Activated T-cell treated with anti-CD3 and anti-CD28 coated beads for 1 hour (primary cell): Measurements from ENCODE around the gene AGBL1.

Source experiments
- DNase-seq: peaks from one replicate; pipeline ENCODE4 v3.0.0-alpha.2; 2020; ENCODE audit warnings: low read depth

AGBL1 gene

GRCh38 chr15:86079508-86080266 is at the start of gene AGBL1:
Gene AGBL1 (plus strand): TSS chr15:86079871.
- no peak for DNase-seq

DNA sequence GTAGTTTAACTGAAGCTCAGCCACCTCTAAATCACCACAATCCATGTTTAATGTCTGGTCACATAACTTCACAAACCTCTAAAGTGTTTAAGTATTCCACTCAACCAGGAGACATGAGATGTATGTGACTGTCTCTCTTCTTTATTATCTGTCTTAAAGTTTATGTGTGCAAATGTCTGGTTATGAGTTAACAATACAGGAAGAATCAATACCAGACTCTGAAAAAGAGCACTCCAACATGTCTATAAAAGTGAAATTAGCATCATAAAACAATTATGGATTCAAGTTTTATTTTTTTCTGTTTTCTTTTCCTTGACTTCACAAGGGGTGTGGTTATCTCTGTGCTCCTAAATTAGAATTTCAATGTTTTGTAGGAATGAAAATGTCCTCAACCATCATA is 44.8 kb upstream of the AGBL1 start:
- DNase-seq, result no peak

DNA sequence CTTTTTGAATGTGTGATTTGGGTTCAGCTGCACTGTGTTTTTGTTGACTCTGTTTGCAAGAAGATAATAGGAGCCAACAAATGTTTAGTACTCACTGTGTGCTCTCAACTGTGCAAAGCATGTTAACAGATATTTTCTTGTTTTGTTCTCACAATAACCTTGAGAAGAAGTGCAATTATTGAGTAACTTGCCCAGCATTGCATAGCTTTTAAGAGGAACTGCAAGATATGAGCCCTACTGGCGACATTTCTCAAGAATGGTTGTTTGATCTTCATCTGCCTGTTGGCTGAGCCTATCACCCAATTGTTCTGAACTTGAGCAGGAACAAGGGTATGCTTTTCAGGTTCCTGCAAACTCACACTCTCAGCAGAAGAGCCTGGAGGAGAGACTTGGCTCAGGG is 43.4 kb upstream of the AGBL1 start:
- DNase-seq, result no peak

GRCh38 chr15:86038491-86038890 is 41.2 kb upstream of the AGBL1 start:
- no peak for DNase-seq

DNA sequence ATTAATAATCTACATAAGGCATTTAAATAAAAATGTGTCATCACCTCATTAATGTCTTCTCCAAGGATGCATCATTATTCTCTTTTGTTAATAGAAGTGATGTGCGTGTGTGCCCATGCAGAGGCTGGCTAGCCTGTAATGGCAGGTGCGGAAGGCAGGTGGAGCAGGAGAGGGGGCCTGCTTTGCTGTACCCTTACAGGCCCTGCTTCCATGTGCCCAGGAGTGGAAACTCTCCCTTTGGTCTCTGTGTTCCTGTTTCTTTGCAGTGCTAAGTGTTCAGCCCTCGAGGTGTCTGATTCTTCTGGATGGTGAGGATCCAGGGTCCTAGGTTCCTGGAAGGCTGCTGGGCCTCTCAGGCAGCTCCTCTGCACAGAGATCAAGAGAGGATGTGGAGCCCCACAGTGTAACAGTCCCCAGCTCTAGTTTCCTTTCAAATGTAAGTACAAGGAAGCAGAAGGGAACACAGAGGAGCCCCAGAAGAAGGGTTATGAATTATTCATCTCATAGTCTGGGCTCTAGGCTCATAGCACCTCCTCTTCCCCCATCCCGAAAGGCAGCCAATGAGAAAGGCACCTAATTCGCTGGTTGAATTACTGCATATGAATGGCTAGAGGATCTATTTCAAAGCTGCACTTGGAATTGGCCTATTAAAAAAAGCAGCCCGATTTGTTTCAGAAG is 39.2 kb upstream of the AGBL1 start:
- DNase-seq, result no peak

- DNase-seq, result no peak
These were observed 38.3 kb upstream of the AGBL1 start for GRCh38 chr15:86041399-86041798.

DNA sequence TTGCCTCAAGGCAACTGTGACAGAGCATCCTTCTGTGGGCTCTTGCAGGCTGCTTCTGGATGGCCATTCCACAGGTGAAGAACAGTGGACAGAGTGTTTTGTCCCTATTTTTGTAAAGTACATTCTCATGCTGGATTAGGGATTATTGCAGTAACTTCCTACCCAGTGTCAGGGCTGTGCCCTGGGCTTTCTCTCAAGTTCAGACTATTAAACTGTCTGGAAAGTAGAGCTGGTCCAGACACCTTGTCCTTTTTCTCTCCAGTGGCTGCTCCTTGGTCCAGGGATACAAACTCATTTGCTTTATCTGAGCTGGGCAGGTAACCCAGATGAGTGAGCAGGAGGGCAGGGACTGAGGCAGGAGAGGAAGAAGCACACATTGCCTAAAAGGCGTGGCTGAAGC is 37.4 kb upstream of the AGBL1 start:
- DNase-seq, result no peak

GRCh38 chr15:86044981-86045380 is 34.7 kb upstream of the AGBL1 start:
- DNase-seq, result no peak

GRCh38 chr15:86054338-86054737 is 25.3 kb upstream of the AGBL1 start:
- DNase-seq, result no peak

DNA sequence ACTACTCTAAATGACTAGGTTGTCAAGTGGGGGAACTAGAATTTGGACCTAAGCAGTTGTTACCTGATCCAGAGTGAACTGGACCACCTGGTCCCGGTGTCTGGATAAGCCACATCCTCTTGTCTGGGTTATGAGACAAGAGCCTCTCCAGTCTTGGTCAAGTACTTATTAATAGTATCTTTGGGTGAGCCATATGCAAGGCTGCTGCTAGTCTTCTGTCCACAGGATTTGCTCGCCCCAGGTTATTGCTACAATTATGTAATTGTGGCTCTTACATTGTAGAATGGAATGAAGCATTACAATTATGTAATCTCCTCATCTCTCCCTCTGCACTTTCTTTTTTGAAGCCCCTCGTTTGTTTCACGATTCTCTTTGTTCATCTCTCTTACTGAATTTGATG is 24.0 kb upstream of the AGBL1 start:
- no peak for DNase-seq

- DNase-seq, result no peak
These were observed 19.8 kb upstream of the AGBL1 start for GRCh38 chr15:86059851-86060250.

GRCh38 chr15:86060674-86061073 is 19.0 kb upstream of the AGBL1 start:
- no peak for DNase-seq

DNA sequence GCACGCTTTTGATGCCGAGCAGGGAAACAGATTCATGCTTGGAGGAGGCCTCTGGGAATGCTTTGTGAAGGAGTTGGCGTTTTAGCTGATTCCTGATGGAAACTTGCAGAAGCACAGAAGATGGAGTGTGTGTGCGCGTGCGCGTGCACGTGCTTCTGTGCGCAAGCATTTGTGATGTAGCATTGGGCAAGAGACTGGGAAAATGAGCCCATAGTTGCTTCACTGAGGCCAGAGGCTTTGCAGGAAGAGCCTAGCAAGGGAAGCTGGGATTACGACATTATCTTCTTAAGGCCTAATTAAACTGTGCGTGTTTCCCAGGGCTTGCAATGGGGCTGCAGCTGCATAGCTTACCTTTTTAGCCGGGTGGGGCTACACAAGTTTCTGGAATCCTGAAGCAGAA is 18.1 kb upstream of the AGBL1 start:
- no peak for DNase-seq

- DNase-seq, result no peak
These were observed 16.9 kb upstream of the AGBL1 start for GRCh38 chr15:86062646-86063243.

GRCh38 chr15:86063356-86064095 is 16.1 kb upstream of the AGBL1 start:
- no peak for DNase-seq

- no peak for DNase-seq
These were observed 15.3 kb upstream of the AGBL1 start for GRCh38 chr15:86064326-86064725.

GRCh38 chr15:86066174-86066834 is 13.4 kb upstream of the AGBL1 start:
- no peak for DNase-seq

GRCh38 chr15:86073281-86073680 is 6.4 kb upstream of the AGBL1 start:
- no peak for DNase-seq

- no peak for DNase-seq
These were observed 3.2 kb upstream of the AGBL1 start for GRCh38 chr15:86076468-86076867.

- no peak for DNase-seq
These were observed 2.6 kb upstream of the AGBL1 start for GRCh38 chr15:86077070-86077469.

- DNase-seq, result no peak
These were observed 631 bp downstream of the AGBL1 start for GRCh38 chr15:86080302-86080701.
